IMR-90 (cell line): ENCODE measurements around the gene SLC50A1. TPM values are rescaled to one million over a fixed set of nuclear protein-coding genes. Genes with fewer than 3 reads are reported as not detected.

Source experiments
- ATAC-seq: fragments of 200-7000 bp; cut with Tn5 transposase; 2 replicates; pipeline ENCODE4 v1.9.1; 2020; ENCODE audit warnings: low read depth, mild to moderate bottlenecking, moderate library complexity
- BruUV-seq: library from RNA; stranded (reverse); fragments of 400-500 nt; replicated peaks from 2 replicates; lab custom pipeline; 2021; lab: Mats Ljungman, UMichigan
- CTCF ChIA-PET: fragments of 300-600 bp; formaldehyde crosslinking; extraction: SDS; loops from one replicate; lab custom pipeline; 2021; ENCODE audit warnings: antibody characterized with exemption; lab: Yijun Ruan, JAX
- POLR2A ChIA-PET: fragments of 300-600 bp; sonication (Branson Sonifier 250); formaldehyde crosslinking; loops from one replicate; lab custom pipeline; 2022; ENCODE audit warnings: antibody characterized with exemption; ENCODE audit not compliant: unreplicated experiment; lab: Charles Lee
- DNase-seq: peaks from one replicate; pipeline ENCODE4 v3.0.0; 2013
- H2AFZ ChIP-seq: replicated peaks from 2 replicates; pipeline ENCODE3; 2013; ENCODE audit warnings: low read length, mild to moderate bottlenecking; ENCODE audit not compliant: poor library complexity
- H2AK5ac ChIP-seq: 2 replicates; pipeline ENCODE4 v1.6.1; 2013; ENCODE audit warnings: low read depth, low read length, inconsistent platforms
- H2AK9ac ChIP-seq: replicated peaks from 2 replicates; pipeline ENCODE3; 2013; ENCODE audit warnings: mild to moderate bottlenecking, low read depth, low read length, moderate library complexity; ENCODE audit not compliant: poor library complexity
- H2BK120ac ChIP-seq: 2 replicates; pipeline ENCODE4 v1.6.1; 2013; ENCODE audit warnings: low read depth, low read length, inconsistent platforms
- H2BK15ac ChIP-seq: 3 replicates; pipeline ENCODE4 v1.6.1; 2013; ENCODE audit warnings: low read depth, low read length, inconsistent platforms
- H2BK20ac ChIP-seq: 2 replicates; pipeline ENCODE4 v1.6.1; 2013; ENCODE audit warnings: low read depth, mild to moderate bottlenecking, inconsistent platforms, low read length, moderate library complexity
- H2BK5ac ChIP-seq: 2 replicates; pipeline ENCODE4 v1.6.1; 2013; ENCODE audit warnings: mild to moderate bottlenecking, low read depth, low read length, inconsistent platforms; ENCODE audit not compliant: poor library complexity, severe bottlenecking
- H3K14ac ChIP-seq: replicated peaks from 2 replicates; pipeline ENCODE4 v1.6.1; 2013; ENCODE audit warnings: low read depth, low read length, inconsistent platforms
- H3K18ac ChIP-seq: 2 replicates; pipeline ENCODE4 v1.6.1; 2013; ENCODE audit warnings: low read depth, low read length, control low read depth
- H3K23ac ChIP-seq: 2 replicates; pipeline ENCODE4 v1.6.1; 2013; ENCODE audit warnings: low read depth, low read length, inconsistent platforms
- H3K27ac ChIP-seq: 2 replicates; pipeline ENCODE4 v1.5.1; 2013; ENCODE audit warnings: mild to moderate bottlenecking, control low read depth, low read length; ENCODE audit not compliant: insufficient read depth
- H3K27me3 ChIP-seq: 2 replicates; pipeline ENCODE4 v1.6.1; 2013; ENCODE audit warnings: low read length; ENCODE audit not compliant: control insufficient read depth, insufficient read depth
- H3K36me3 ChIP-seq: 2 replicates; pipeline ENCODE4 v1.6.1; 2013; ENCODE audit warnings: low read length, mixed read lengths; ENCODE audit not compliant: control insufficient read depth, insufficient read depth
- H3K4ac ChIP-seq: 2 replicates; pipeline ENCODE4 v1.6.1; 2013; ENCODE audit warnings: low read depth, low read length, inconsistent platforms
- H3K4me1 ChIP-seq: 2 replicates; pipeline ENCODE4 v1.6.1; 2013; ENCODE audit warnings: low read length, mixed read lengths; ENCODE audit not compliant: control insufficient read depth, insufficient read depth
- H3K4me2 ChIP-seq: 2 replicates; pipeline ENCODE4 v1.6.1; 2013; ENCODE audit warnings: low read depth, mild to moderate bottlenecking, control low read depth, low read length, moderate library complexity
- H3K4me3 ChIP-seq: 2 replicates; pipeline ENCODE4 v1.5.1; 2013; ENCODE audit warnings: low read depth, mild to moderate bottlenecking, control low read depth, low read length, moderate library complexity; ENCODE audit not compliant: insufficient read depth
- H3K56ac ChIP-seq: 2 replicates; pipeline ENCODE4 v1.6.1; 2013; ENCODE audit warnings: low read length, inconsistent platforms; ENCODE audit not compliant: insufficient read depth; ENCODE audit errors: extremely low read depth
- H3K79me1 ChIP-seq, 2 experiments: 2 replicates each; pipeline ENCODE4 v1.6.1; 2013; ENCODE audit warnings: low read length in 2 of 2, inconsistent platforms in 1 of 2, low read depth in 1 of 2
- H3K9ac ChIP-seq: 2 replicates; pipeline ENCODE4 v1.6.1; 2013; ENCODE audit warnings: low read depth, low read length, control low read depth
- H3K9me1 ChIP-seq: 2 replicates; pipeline ENCODE4 v1.6.1; 2013; ENCODE audit warnings: low read length, inconsistent platforms; ENCODE audit not compliant: insufficient read depth
- H3K9me3 ChIP-seq: 2 replicates; pipeline ENCODE4 v1.6.1; 2013; ENCODE audit warnings: low read length; ENCODE audit not compliant: control insufficient read depth, insufficient read depth
- H4K20me1 ChIP-seq: 2 replicates; pipeline ENCODE4 v1.6.1; 2013; ENCODE audit warnings: low read length, inconsistent platforms; ENCODE audit not compliant: insufficient read depth
- H4K5ac ChIP-seq: 2 replicates; pipeline ENCODE4 v1.6.1; 2013; ENCODE audit warnings: mild to moderate bottlenecking, low read depth, low read length, control low read depth
- H4K8ac ChIP-seq, 2 experiments: 2 replicates each; pipeline ENCODE4 v1.6.1; 2013; ENCODE audit warnings: low read depth in 2 of 2, low read length in 2 of 2, control low read depth in 1 of 2, inconsistent platforms in 1 of 2
- H4K91ac ChIP-seq: 2 replicates; pipeline ENCODE4 v1.6.1; 2013; ENCODE audit warnings: low read depth, low read length, inconsistent platforms; ENCODE audit not compliant: insufficient read depth
- CEBPB ChIP-seq: IDR thresholded peaks from 2 replicates; pipeline ENCODE4 v1.6.1; 2012; ENCODE audit warnings: low read depth, low read length, improper control_type of control experiment
- CHD1 ChIP-seq: IDR thresholded peaks from 2 replicates; pipeline ENCODE4 v1.6.1; 2012; ENCODE audit warnings: low read depth, low read length, improper control_type of control experiment
- ELK1 ChIP-seq: fragments of 150-350 bp; IDR thresholded peaks from 2 replicates; pipeline ENCODE4 v1.6.1; 2016; ENCODE audit warnings: low read depth, mild to moderate bottlenecking, low read length, moderate library complexity, borderline replicate concordance
- FOS ChIP-seq: fragments of 150-350 bp; IDR thresholded peaks from 2 replicates; pipeline ENCODE4 v1.6.1; 2016; ENCODE audit warnings: low read depth, low read length
- MAFK ChIP-seq: IDR thresholded peaks from 2 replicates; pipeline ENCODE4 v1.6.1; 2012; ENCODE audit warnings: low read depth, low read length, improper control_type of control experiment
- MAZ ChIP-seq: IDR thresholded peaks from 2 replicates; pipeline ENCODE4 v1.6.1; 2012; ENCODE audit warnings: low read depth, mild to moderate bottlenecking, low read length, improper control_type of control experiment, moderate library complexity, borderline replicate concordance
- MXI1 ChIP-seq: IDR thresholded peaks from 2 replicates; pipeline ENCODE4 v1.6.1; 2012; ENCODE audit warnings: low read depth, mild to moderate bottlenecking, low read length, moderate library complexity, borderline replicate concordance
- NFE2L2 ChIP-seq: fragments of 150-350 bp; IDR thresholded peaks from 2 replicates; pipeline ENCODE4 v1.6.1; 2016; ENCODE audit warnings: low read depth, mild to moderate bottlenecking, low read length
- POLR2A ChIP-seq: IDR thresholded peaks from 2 replicates; pipeline ENCODE4 v1.6.1; 2012; ENCODE audit warnings: mild to moderate bottlenecking, low read depth, low read length
- RAD21 ChIP-seq: IDR thresholded peaks from 2 replicates; pipeline ENCODE4 v1.6.1; 2012; ENCODE audit warnings: low read length, improper control_type of control experiment
- RCOR1 ChIP-seq: IDR thresholded peaks from 2 replicates; pipeline ENCODE4 v1.6.1; 2012; ENCODE audit warnings: mild to moderate bottlenecking, low read length, improper control_type of control experiment; ENCODE audit not compliant: insufficient replicate concordance
- RFX5 ChIP-seq: IDR thresholded peaks from 2 replicates; pipeline ENCODE4 v1.8.0; 2012; ENCODE audit warnings: low read depth, mild to moderate bottlenecking, low read length, moderate library complexity
- SMC3 ChIP-seq: fragments of 150-350 bp; IDR thresholded peaks from 2 replicates; pipeline ENCODE4 v1.6.1; 2016; ENCODE audit warnings: low read depth, mild to moderate bottlenecking, antibody characterized with exemption, low read length, moderate library complexity
- WGBS, 2 experiments: methylation state at CpG; one replicate each; pipeline versions ENCODE4 v1.1.5 to v1.1.7; 2013; ENCODE audit warnings: missing lambda C conversion rate in 2 of 2; ENCODE audit not compliant: insufficient read length in 1 of 2; ENCODE audit errors: extremely low coverage in 2 of 2; 5-methylcytosine and 5-hydroxymethylcytosine counted together
- dilution Hi-C: fragments of 300-500 bp; cut with HindIII; formaldehyde crosslinking; loops from one replicate; pipeline ENCODE4 v1.14.3; 2018; ENCODE audit warnings: low sequenced_read_pairs; ENCODE audit not compliant: unreplicated experiment
- in situ Hi-C: fragments of 300-500 bp; cut with MboI; formaldehyde crosslinking; loops from 3 replicates; pipeline ENCODE4 v1.14.3; 2019; ENCODE audit warnings: low sequenced_read_pairs, inconsistent platforms, mixed read lengths
- intact Hi-C: fragments of 100-400 bp; cut with micrococcal nuclease; formaldehyde crosslinking; loops from 2 replicates; pipeline ENCODE4 v1.10.0; 2022
- polyA plus RNA-seq, 3 experiments: library from polyadenylated mRNA; depleted of rRNA; stranded (reverse); fragments of >200 nt; gene quantifications; 2 replicates each; pipeline ENCODE4 v1.2.3, GENCODE V29; 2012; ENCODE audit warnings: low replicate concordance in 1 of 3
- total RNA-seq: library from RNA; depleted of rRNA; stranded (reverse); fragments of >200 nt; gene quantifications from 2 replicates; pipeline ENCODE4 v1.2.3, GENCODE V29; 2012
- TF ChIP-seq, protein P1 (sequence below): fragments of 150-350 bp; IDR thresholded peaks from 2 replicates; pipeline ENCODE4 v1.6.1; 2017; ENCODE audit warnings: mild to moderate bottlenecking, antibody characterized with exemption, low read length, low read depth
- TF ChIP-seq, protein P2 (sequence below): conservative IDR thresholded peaks from 2 replicates; pipeline ENCODE4 v1.5.1; 2012; ENCODE audit warnings: mild to moderate bottlenecking, low read depth, low read length, improper control_type of control experiment

Gene SLC50A1
- total and polyA plus RNA-seq, 2 of the 4 experiments (the other 2 are of a cell fraction): 20.6 to 20.8 TPM

DNA sequence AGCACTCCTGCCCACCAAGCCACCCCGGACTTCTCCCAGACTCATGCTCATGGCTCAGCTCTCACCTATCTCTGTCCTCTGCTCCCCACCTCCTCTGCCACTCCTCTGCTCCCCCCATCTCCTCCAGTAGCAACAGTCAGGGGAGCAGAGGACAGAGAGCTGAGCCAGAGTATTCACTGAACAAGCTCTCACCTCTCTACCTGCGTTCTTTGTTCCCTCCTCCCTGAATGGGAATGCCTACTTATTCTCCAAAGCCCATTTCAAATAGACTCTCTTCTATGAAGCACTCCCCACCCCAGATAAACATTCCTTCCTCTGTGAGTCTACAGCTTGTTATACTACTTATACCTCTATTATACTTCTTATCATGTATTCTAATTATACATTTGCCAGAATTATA, 14.4 kb upstream of the SLC50A1 start:
- no peak overlapping the region for H2AK9ac ChIP-seq
- H3K9ac ChIP-seq: no peak overlapping the region
- no peak overlapping the region for H4K8ac ChIP-seq
- H4K20me1 ChIP-seq: no peaks in the 10 kb centered on the region; the same call in 1 of the 2 replicates
- TF ChIP-seq, protein P1, sequence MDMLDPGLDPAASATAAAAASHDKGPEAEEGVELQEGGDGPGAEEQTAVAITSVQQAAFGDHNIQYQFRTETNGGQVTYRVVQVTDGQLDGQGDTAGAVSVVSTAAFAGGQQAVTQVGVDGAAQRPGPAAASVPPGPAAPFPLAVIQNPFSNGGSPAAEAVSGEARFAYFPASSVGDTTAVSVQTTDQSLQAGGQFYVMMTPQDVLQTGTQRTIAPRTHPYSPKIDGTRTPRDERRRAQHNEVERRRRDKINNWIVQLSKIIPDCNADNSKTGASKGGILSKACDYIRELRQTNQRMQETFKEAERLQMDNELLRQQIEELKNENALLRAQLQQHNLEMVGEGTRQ: no peak
- TF ChIP-seq MAZ: no peak
- no peak for TF ChIP-seq CEBPB
- no peak for TF ChIP-seq ELK1
- no peak for TF ChIP-seq POLR2A
- TF ChIP-seq MAFK: no peak
- no peak for TF ChIP-seq FOS
- TF ChIP-seq RCOR1: no peak
- TF ChIP-seq, protein P2, sequence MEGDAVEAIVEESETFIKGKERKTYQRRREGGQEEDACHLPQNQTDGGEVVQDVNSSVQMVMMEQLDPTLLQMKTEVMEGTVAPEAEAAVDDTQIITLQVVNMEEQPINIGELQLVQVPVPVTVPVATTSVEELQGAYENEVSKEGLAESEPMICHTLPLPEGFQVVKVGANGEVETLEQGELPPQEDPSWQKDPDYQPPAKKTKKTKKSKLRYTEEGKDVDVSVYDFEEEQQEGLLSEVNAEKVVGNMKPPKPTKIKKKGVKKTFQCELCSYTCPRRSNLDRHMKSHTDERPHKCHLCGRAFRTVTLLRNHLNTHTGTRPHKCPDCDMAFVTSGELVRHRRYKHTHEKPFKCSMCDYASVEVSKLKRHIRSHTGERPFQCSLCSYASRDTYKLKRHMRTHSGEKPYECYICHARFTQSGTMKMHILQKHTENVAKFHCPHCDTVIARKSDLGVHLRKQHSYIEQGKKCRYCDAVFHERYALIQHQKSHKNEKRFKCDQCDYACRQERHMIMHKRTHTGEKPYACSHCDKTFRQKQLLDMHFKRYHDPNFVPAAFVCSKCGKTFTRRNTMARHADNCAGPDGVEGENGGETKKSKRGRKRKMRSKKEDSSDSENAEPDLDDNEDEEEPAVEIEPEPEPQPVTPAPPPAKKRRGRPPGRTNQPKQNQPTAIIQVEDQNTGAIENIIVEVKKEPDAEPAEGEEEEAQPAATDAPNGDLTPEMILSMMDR: no peak
- no peak for TF ChIP-seq NFE2L2
- no peak for TF ChIP-seq RFX5
- TF ChIP-seq CHD1: no peak
- TF ChIP-seq MXI1: no peak
- no peak for TF ChIP-seq RAD21
- no peak for TF ChIP-seq SMC3
- no peak overlapping the region for H2BK5ac ChIP-seq
- H3K56ac ChIP-seq: no peak overlapping the region
- DNase-seq (no peak), ATAC-seq (no peak)
- intact Hi-C loops: no loop called here
- H3K36me3 ChIP-seq: no peaks in the 10 kb centered on the region
- H3K18ac ChIP-seq: no peak overlapping the region
- no peak overlapping the region for H3K4me3 ChIP-seq
- WGBS, 2 experiments: 61% methylated on average over 2 of the region's 2 CpGs; no CpG with 5 or more reads in 1 of the 2 experiments
- H3K14ac ChIP-seq: no peak overlapping the region
- in situ Hi-C loops: no loop called here
- H2BK120ac ChIP-seq: no peak overlapping the region
- no peak overlapping the region for H3K23ac ChIP-seq
- H3K9me3 ChIP-seq: no peaks in the 10 kb centered on the region
- peaks cover 55% of the 10 kb centered on the region for H3K27me3 ChIP-seq
- no peak overlapping the region for H2BK20ac ChIP-seq
- H3K79me1 ChIP-seq: no peaks in the 10 kb centered on the region
- H3K9me1 ChIP-seq: no peaks in the 10 kb centered on the region; the same call in 1 of the 2 replicates
- BruUV-seq: no TSS peak
- no peak overlapping the region for H3K27ac ChIP-seq
- H4K91ac ChIP-seq: no peak overlapping the region
- POLR2A ChIA-PET: no interaction called here
- H3K4me2 ChIP-seq: no peak overlapping the region
- no peak overlapping the region for H2BK15ac ChIP-seq
- no peak overlapping the region for H4K5ac ChIP-seq
- H3K4me1 ChIP-seq: peaks cover 4% of the 10 kb centered on the region; the same call in 1 of the 2 replicates
- H2AFZ ChIP-seq: no peak overlapping the region
- no peak overlapping the region for H2AK5ac ChIP-seq
- CTCF ChIA-PET: interaction anchor here (0.6 kb wide), 1 partner anchor 84 kb away, joined by 4 read pairs; no protein-coding TSS in a partner anchor
- dilution Hi-C loops: no loop called here
- H3K4ac ChIP-seq: no peak overlapping the region
